Keratinocyte (primary cell): ENCODE measurements around the gene DGKE.

Experiments used
- EZH2 ChIP-seq: IDR thresholded peaks from one replicate; pipeline ENCODE4 v1.6.1; 2012; ENCODE audit warnings: inconsistent platforms, mild to moderate bottlenecking, low read length, moderate library complexity
- TF ChIP-seq, protein P1 (sequence below), 3 experiments: IDR thresholded peaks in 1 of 3; conservative IDR thresholded peaks in 1 of 3; optimal IDR thresholded peaks in 1 of 3; 2 replicates in 2 of 3; 3 replicates in 1 of 3; pipeline versions ENCODE3 to v1.5.1; 2011; ENCODE audit warnings: low read length in 3 of 3, mild to moderate bottlenecking in 3 of 3, moderate library complexity in 2 of 3, control low read depth in 1 of 3, inconsistent platforms in 1 of 3; ENCODE audit not compliant: insufficient read depth in 2 of 3; ENCODE audit errors: extremely low read depth in 1 of 3

DNA sequence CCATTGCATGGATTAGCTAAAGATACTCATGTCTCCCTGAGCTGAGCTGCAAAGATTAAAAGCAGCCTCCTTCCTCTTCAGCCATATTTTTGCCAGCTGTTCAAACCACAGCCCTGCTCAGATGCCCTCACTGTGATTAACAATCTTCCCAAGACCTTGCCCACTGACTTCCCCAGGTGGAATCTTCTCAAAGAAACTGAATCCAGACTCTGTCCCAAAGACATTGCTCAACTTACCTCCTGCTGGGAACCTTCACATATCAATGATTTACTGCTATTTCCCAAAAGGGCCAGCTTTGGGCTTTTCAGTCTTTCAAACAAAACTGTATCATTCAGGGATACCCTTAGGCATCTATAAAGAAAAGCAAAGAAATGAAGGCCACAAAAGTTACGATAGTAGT, 9.4 kb upstream of the DGKE start:
- TF ChIP-seq, protein P1, sequence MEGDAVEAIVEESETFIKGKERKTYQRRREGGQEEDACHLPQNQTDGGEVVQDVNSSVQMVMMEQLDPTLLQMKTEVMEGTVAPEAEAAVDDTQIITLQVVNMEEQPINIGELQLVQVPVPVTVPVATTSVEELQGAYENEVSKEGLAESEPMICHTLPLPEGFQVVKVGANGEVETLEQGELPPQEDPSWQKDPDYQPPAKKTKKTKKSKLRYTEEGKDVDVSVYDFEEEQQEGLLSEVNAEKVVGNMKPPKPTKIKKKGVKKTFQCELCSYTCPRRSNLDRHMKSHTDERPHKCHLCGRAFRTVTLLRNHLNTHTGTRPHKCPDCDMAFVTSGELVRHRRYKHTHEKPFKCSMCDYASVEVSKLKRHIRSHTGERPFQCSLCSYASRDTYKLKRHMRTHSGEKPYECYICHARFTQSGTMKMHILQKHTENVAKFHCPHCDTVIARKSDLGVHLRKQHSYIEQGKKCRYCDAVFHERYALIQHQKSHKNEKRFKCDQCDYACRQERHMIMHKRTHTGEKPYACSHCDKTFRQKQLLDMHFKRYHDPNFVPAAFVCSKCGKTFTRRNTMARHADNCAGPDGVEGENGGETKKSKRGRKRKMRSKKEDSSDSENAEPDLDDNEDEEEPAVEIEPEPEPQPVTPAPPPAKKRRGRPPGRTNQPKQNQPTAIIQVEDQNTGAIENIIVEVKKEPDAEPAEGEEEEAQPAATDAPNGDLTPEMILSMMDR (optimal IDR thresholded peaks at IDR 0.05 in 1 of 3, IDR thresholded peaks at IDR 0.05 in 1 of 3, conservative IDR thresholded peaks at IDR 0.05 in 1 of 3; ENCODE audit: extremely low read depth in 1 of 3, insufficient read depth in 2 of 3, low read length in 3 of 3), result no peak
- TF ChIP-seq EZH2, result no peak
